Stimulated activated CD4-positive, alpha-beta T cell treated with anti-CD3 and anti-CD28 coated beads, Interleukin-1b, Interleukin-23, amount 100 ng/mL, for 24 hours (primary cell): Measurements from ENCODE around the gene EFHC2.

ENCODE experiments used
- DNase-seq, 4 experiments: peaks; one replicate each; pipeline ENCODE4 v3.0.0-alpha.2; 2020; ENCODE audit warnings: low read depth in 4 of 4, low spot score in 1 of 4

Gene EFHC2

GRCh38 chrX:44155126-44155525 lies 188.3 kb downstream of the EFHC2 start:
- no peak for DNase-seq

DNA sequence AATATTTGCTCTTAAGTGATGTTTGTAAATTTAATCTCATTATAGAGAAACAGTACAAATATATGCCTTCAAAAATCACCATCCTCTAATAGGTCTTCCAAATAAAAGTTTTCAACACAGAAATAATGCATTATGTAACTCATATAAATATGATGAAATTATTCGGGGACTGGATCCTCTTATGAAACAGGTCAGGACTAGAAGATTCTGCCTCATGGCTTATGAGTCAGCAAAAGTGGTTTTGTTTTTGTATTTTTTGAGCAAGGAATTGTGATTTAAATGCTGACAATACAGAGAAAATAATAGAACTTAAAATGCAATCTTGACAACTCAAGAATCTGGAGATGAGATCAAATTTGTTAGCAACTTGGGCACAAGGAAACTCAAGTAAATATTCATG lies 190.6 kb downstream of the EFHC2 start:
- no peak for DNase-seq

DNA sequence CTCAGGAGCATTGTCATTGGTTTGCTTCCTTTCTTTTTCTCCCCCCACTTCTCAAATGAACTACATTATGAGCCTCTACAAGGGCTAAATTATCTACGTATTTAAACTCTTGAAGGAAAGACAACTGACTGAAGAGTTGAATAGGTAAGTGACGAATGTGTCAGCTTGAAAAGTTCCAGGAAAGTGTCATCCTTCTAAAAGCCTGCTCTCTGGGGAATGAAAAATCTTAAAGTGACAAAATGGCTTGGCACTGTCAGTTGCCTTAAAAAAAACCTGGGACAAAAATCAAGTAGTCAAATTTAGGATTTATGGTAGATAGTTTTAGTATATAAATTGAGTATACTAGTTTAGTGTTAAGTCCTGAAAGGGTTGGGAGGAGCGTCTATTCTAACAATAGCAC lies 196.3 kb downstream of the EFHC2 start:
- DNase-seq = no peak

- no peak for DNase-seq
Measured at GRCh38 chrX:44144177-44144945, 199.1 kb downstream of the EFHC2 start.

DNA sequence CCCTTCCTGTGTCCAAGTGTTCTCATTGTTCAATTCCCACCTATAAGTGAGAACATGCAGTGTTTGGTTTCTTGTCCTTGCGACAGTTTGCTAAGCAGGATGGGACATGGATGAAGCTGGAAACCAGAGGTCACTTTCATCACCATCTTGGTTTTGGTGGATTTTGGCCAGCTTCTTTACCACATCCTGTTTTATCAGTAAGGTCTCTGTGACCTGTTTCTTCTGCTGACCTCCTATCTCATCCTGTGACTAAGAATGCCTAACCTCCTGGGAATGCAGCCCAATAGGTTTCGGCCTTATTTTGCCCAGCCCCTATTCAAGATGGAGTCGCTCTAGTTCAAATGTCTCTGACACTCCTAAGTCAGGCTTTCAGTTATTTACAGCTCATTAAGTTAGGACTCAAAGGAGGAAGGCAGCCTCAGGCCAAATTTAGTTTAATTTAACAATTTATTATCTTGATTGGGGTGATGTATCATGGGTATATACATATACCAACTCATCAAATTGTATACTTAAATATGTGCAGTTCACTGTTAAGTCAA lies 200.3 kb downstream of the EFHC2 start:
- DNase-seq = no peak

DNA sequence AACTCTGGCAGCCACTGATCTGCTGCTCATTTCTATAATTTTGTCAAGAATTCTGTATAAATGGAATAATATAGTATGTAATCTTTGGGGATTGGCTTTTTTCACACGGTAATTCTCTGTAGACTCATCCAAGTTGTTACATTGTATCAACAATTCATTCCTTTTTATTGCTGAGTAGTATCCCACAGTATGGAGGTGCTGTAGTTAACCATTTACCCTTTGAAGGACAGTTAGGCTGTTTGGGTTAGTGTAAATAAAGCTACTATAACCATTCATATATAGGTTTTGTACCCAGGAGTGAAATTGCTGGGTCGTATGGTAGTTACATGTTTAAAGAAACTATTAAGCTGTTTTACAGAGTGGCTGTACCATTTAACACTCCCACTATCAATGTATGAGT lies 213.3 kb downstream of the EFHC2 start:
- DNase-seq = no peak

GRCh38 chrX:44113337-44113736 lies 230.1 kb downstream of the EFHC2 start:
- no peak for DNase-seq

- no peak for DNase-seq
Measured at GRCh38 chrX:44106864-44107263, 236.6 kb downstream of the EFHC2 start.

GRCh38 chrX:44105228-44105913 lies 238.1 kb downstream of the EFHC2 start:
- DNase-seq = no peak

DNA sequence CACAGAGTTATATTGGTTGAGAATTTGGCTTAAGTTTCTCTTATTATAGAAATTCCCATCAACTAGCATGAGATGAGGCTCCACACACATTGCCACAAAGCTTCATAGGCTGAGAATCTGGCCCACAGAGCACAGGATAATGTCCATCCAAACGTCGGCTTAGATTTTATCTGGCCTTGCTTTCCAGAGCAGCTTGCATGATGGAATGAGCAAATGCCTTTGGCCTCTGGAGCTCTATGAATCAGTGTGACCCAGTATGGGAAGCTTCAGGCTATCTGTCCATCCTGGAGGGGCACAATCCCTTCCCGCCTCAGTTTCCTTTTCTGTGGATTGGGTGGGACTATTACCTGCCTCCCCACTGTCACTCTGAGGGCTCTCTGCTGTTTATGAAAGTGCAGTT lies 238.8 kb downstream of the EFHC2 start:
- no peak for DNase-seq

GRCh38 chrX:44101281-44101680 lies 242.2 kb downstream of the EFHC2 start:
- no peak for DNase-seq

- no peak for DNase-seq
Measured at GRCh38 chrX:44099366-44099765, 244.1 kb downstream of the EFHC2 start.
